ENCODE data around the gene PCLO.

GRCh38 chr7:82945480-82945879 is 217.2 kb downstream of the PCLO start:
- TF ChIP-seq CTCF (IDR thresholded peaks at IDR 0.05) (no peak), ZFX (IDR thresholded peaks at IDR 0.05; ENCODE audit: borderline replicate concordance) (no peak)
